Measurements from ENCODE around the gene TECRL.

DNA sequence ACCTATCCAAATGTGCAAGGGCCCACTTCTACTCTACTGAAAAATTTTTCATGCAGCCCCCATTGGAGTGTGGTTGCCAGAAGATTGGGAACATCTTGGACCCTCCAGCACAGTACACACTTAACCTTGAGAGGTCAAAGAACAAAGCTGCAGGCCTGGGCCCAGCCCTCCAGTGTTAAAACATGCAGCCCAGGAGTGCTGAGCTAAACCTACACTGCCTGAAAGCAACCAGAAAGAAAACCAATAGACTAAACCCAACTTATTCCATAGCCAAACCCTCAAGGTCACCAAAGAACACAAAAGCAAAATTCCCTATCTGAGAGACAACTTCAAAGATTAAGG lies 47.9 kb downstream of the TECRL start:
- TF ChIP-seq, protein P1, sequence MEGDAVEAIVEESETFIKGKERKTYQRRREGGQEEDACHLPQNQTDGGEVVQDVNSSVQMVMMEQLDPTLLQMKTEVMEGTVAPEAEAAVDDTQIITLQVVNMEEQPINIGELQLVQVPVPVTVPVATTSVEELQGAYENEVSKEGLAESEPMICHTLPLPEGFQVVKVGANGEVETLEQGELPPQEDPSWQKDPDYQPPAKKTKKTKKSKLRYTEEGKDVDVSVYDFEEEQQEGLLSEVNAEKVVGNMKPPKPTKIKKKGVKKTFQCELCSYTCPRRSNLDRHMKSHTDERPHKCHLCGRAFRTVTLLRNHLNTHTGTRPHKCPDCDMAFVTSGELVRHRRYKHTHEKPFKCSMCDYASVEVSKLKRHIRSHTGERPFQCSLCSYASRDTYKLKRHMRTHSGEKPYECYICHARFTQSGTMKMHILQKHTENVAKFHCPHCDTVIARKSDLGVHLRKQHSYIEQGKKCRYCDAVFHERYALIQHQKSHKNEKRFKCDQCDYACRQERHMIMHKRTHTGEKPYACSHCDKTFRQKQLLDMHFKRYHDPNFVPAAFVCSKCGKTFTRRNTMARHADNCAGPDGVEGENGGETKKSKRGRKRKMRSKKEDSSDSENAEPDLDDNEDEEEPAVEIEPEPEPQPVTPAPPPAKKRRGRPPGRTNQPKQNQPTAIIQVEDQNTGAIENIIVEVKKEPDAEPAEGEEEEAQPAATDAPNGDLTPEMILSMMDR (IDR thresholded peaks at IDR 0.05): no peak
- TF ChIP-seq POLR2A (IDR thresholded peaks at IDR 0.05): no peak
